Prostate gland (tissue), 2 donors: ENCODE results near the gene HTD2. TPM values are rescaled to one million over a fixed set of nuclear protein-coding genes. Genes with fewer than 3 reads are reported as not detected.

ENCODE experiments used
- DNase-seq: peaks from one replicate; pipeline ENCODE4 v3.0.0-alpha.2; 2019; ENCODE audit warnings: low spot score
- H3K27ac ChIP-seq, 2 donors: fragments of 200-600 bp; sonication (generic); 2 replicates each; pipeline ENCODE4 v1.5.1; 2017 to 2019
- H3K27me3 ChIP-seq: fragments of 200-600 bp; sonication (generic); replicated peaks from 2 replicates; pipeline ENCODE4 v1.5.1; 2019; ENCODE audit not compliant: insufficient read depth
- H3K36me3 ChIP-seq, 2 donors: fragments of 200-600 bp; sonication (generic); 1 replicate in 1 of 2; 2 replicates in 1 of 2; pipeline versions ENCODE4 v1.5.1 to v1.8.1; 2017 to 2019
- H3K4me1 ChIP-seq: fragments of 200-600 bp; sonication (generic); replicated peaks from 2 replicates; pipeline ENCODE4 v1.5.1; 2019
- H3K4me3 ChIP-seq, 2 donors: fragments of 200-600 bp; sonication (generic); 2 replicates each; pipeline ENCODE4 v1.5.1; 2017 to 2019
- H3K9me3 ChIP-seq: fragments of 200-600 bp; sonication (generic); 2 replicates; pipeline ENCODE4 v1.5.1; 2017
- CTCF ChIP-seq, 4 experiments: fragments of 200-600 bp in 2 of 4; fragments of 450-650 bp in 2 of 4; sonication (generic) in 2 of 4; IDR thresholded peaks; 1 replicate in 3 of 4; 2 replicates in 1 of 4; pipeline ENCODE4 v1.5.1; 2016 to 2019; ENCODE audit warnings: antibody characterized with exemption in 4 of 4, mild to moderate bottlenecking in 2 of 4, moderate library complexity in 2 of 4
- POLR2A ChIP-seq: fragments of 450-650 bp; IDR thresholded peaks from one replicate; pipeline ENCODE4 v1.6.1; 2016; ENCODE audit warnings: antibody characterized with exemption, mild to moderate bottlenecking
- POLR2AphosphoS5 ChIP-seq: sonication (generic); formaldehyde crosslinking; IDR thresholded peaks from one replicate; pipeline ENCODE4 v1.6.1; 2017; ENCODE audit warnings: antibody characterized with exemption
- WGBS: methylation state at CpG from one replicate; pipeline ENCODE4 v1.1.5; 2018; 5-methylcytosine and 5-hydroxymethylcytosine counted together
- intact Hi-C: fragments of 100-400 bp; cut with DNase I; formaldehyde crosslinking; loops from one replicate; pipeline ENCODE4 v1.14.2; 2022
- total RNA-seq, 2 donors: library from RNA; depleted of rRNA; stranded (reverse); fragments of >200 nt; gene quantifications; one replicate each; pipeline ENCODE4 v1.1.0, GENCODE V29; 2016

Gene HTD2
- total RNA-seq, 2 donors from 2014 or later, result 15.4 to 17.1 TPM

- Histone ChIP-seq H3K4me3 (no peak overlapping the region), H3K9me3 (no peaks in the 10 kb centered on the region), H3K27ac (no peak overlapping the region), H3K36me3 (no peaks in the 10 kb centered on the region), H3K4me1 (no peaks in the 10 kb centered on the region), H3K27me3 (no peaks in the 10 kb centered on the region)
- TF ChIP-seq POLR2A (no peak), CTCF (IDR thresholded peaks at IDR 0.05) (no peak), POLR2AphosphoS5 (no peak)
- intact Hi-C loops, result no loop called here
- no peak for DNase-seq
- 93% methylated on average over 4 of the region's 4 CpGs for WGBS
These were observed 39.1 kb downstream of the HTD2 start for GRCh38 chr3:58345457-58345856.

- H3K4me1 ChIP-seq, result no peaks in the 10 kb centered on the region
- 100% methylated on average over 2 of the region's 2 CpGs for WGBS
These were observed 40.0 kb downstream of the HTD2 start for GRCh38 chr3:58346368-58346767.

GRCh38 chr3:58347984-58348383 lies 41.7 kb downstream of the HTD2 start:
- no peaks in the 10 kb centered on the region for H3K36me3 ChIP-seq
- no peak overlapping the region for H3K27ac ChIP-seq
- no peak for DNase-seq
- WGBS, result 89% methylated on average over 7 of the region's 7 CpGs
- no peaks in the 10 kb centered on the region for H3K4me1 ChIP-seq
- no peaks in the 10 kb centered on the region for H3K9me3 ChIP-seq
- no peak for TF ChIP-seq POLR2AphosphoS5
- no peak for TF ChIP-seq POLR2A
- TF ChIP-seq CTCF (IDR thresholded peaks at IDR 0.05), result no peak
- no peak overlapping the region for H3K4me3 ChIP-seq
- intact Hi-C loops, result no loop called here
- no peaks in the 10 kb centered on the region for H3K27me3 ChIP-seq

More at GRCh38 chr3:58346368-58346767, 40.0 kb downstream of the HTD2 start:
- H3K27ac ChIP-seq, result no peak overlapping the region
- DNase-seq, result no peak
- intact Hi-C loops, result no loop called here
- no peak overlapping the region for H3K4me3 ChIP-seq
- no peaks in the 10 kb centered on the region for H3K36me3 ChIP-seq
- no peaks in the 10 kb centered on the region for H3K27me3 ChIP-seq
- no peaks in the 10 kb centered on the region for H3K9me3 ChIP-seq
- TF ChIP-seq CTCF (IDR thresholded peaks at IDR 0.05) (no peak), POLR2AphosphoS5 (no peak), POLR2A (no peak)

- Histone ChIP-seq H3K27ac (no peak overlapping the region), H3K27me3 (no peaks in the 10 kb centered on the region), H3K9me3 (no peaks in the 10 kb centered on the region), H3K36me3 (no peaks in the 10 kb centered on the region), H3K4me3 (no peak overlapping the region), H3K4me1 (no peaks in the 10 kb centered on the region)
- TF ChIP-seq POLR2AphosphoS5 (no peak), CTCF (IDR thresholded peaks at IDR 0.05) (no peak), POLR2A (no peak)
- whole genome bisulfite sequencing, result 71% methylated on average over 7 of the region's 7 CpGs
- intact Hi-C loops, result no loop called here
- no peak for DNase-seq
These were observed 43.7 kb downstream of the HTD2 start for GRCh38 chr3:58349792-58350626.

- DNase-seq, result no peak
- Histone ChIP-seq H3K4me3 (no peak overlapping the region), H3K36me3 (no peaks in the 10 kb centered on the region), H3K27me3 (no peaks in the 10 kb centered on the region), H3K27ac (no peak overlapping the region), H3K9me3 (no peaks in the 10 kb centered on the region), H3K4me1 (no peaks in the 10 kb centered on the region)
- 94% methylated on average over 2 of the region's 2 CpGs for WGBS
- intact Hi-C loops, result no loop called here
- TF ChIP-seq CTCF (IDR thresholded peaks at IDR 0.05), result no peak
- no peak for TF ChIP-seq POLR2AphosphoS5
- no peak for TF ChIP-seq POLR2A
These were observed 44.3 kb downstream of the HTD2 start for GRCh38 chr3:58350627-58351013.
